Liver (tissue), 9 donors: ENCODE measurements around the gene SPTLC3. TPM values are rescaled to one million over a fixed set of nuclear protein-coding genes. Genes with fewer than 3 reads are reported as not detected.

Experiments
- DNase-seq: peaks from one replicate; pipeline ENCODE4 v3.0.0-alpha.2; 2017; ENCODE audit warnings: low spot score
- H3K27ac ChIP-seq, 2 donors: one replicate each; pipeline ENCODE4 v1.7.0; 2013; ENCODE audit warnings: inconsistent platforms in 2 of 2, low read length in 2 of 2, control low read depth in 1 of 2, low read depth in 1 of 2, mild to moderate bottlenecking in 1 of 2
- H3K27me3 ChIP-seq, 4 donors: one replicate each; pipeline versions ENCODE4 v1.6.1 to v1.7.0; 2013; ENCODE audit warnings: low read length in 3 of 4, inconsistent platforms in 1 of 4, mild to moderate bottlenecking in 1 of 4, moderate library complexity in 1 of 4; ENCODE audit not compliant: control insufficient read depth in 4 of 4, insufficient read depth in 4 of 4
- H3K36me3 ChIP-seq, 4 donors: one replicate each; pipeline versions ENCODE4 v1.6.1 to v1.7.0; 2013; ENCODE audit warnings: low read length in 3 of 4, mild to moderate bottlenecking in 3 of 4, low read depth in 1 of 4, moderate library complexity in 1 of 4; ENCODE audit not compliant: control insufficient read depth in 4 of 4, insufficient read depth in 3 of 4
- H3K4me1 ChIP-seq, 4 donors: one replicate each; pipeline versions ENCODE4 v1.6.1 to v1.7.0; 2013; ENCODE audit warnings: low read length in 3 of 4, mild to moderate bottlenecking in 3 of 4, moderate library complexity in 1 of 4; ENCODE audit not compliant: control insufficient read depth in 4 of 4, insufficient read depth in 4 of 4
- H3K4me3 ChIP-seq, 3 donors: one replicate each; pipeline versions ENCODE4 v1.6.1 to v1.7.0; 2013; ENCODE audit warnings: low read length in 3 of 3, control low read depth in 1 of 3, low read depth in 1 of 3, mild to moderate bottlenecking in 1 of 3
- H3K9ac ChIP-seq, 2 donors: one replicate each; pipeline ENCODE4 v1.7.0; 2013; ENCODE audit warnings: low read length in 2 of 2, mild to moderate bottlenecking in 2 of 2, moderate library complexity in 2 of 2, control low read depth in 1 of 2, low read depth in 1 of 2
- H3K9me3 ChIP-seq, 4 donors: one replicate each; pipeline versions ENCODE4 v1.6.1 to v1.7.0; 2013; ENCODE audit warnings: low read length in 3 of 4; ENCODE audit not compliant: control insufficient read depth in 4 of 4
- ATF3 ChIP-seq: IDR thresholded peaks from 2 replicates; pipeline ENCODE4 v1.6.1; 2016; ENCODE audit warnings: antibody characterized with exemption
- CTCF ChIP-seq: fragments of 150-350 bp; IDR thresholded peaks from 2 replicates; pipeline ENCODE4 v1.5.1; 2017; ENCODE audit warnings: improper control_type of control experiment, low read depth, low read length; ENCODE audit not compliant: missing input control
- EGR1 ChIP-seq, 2 donors: IDR thresholded peaks; 2 replicates each; pipeline ENCODE4 v1.6.1; 2016 to 2018; ENCODE audit warnings: antibody characterized with exemption in 2 of 2, low read depth in 2 of 2
- FOXA1 ChIP-seq: IDR thresholded peaks from 2 replicates; pipeline ENCODE4 v1.6.1; 2016; ENCODE audit warnings: antibody characterized with exemption
- FOXA2 ChIP-seq: IDR thresholded peaks from 2 replicates; pipeline ENCODE4 v1.6.1; 2016; ENCODE audit warnings: antibody characterized with exemption
- GABPA ChIP-seq, 2 donors: IDR thresholded peaks in 1 of 2; conservative IDR thresholded peaks in 1 of 2; 2 replicates each; pipeline ENCODE4 v1.6.1; 2016; ENCODE audit warnings: antibody characterized with exemption in 2 of 2, mild to moderate bottlenecking in 1 of 2, moderate library complexity in 1 of 2
- HNF4A ChIP-seq, 2 donors: conservative IDR thresholded peaks; 2 replicates each; pipeline ENCODE4 v1.6.1; 2016; ENCODE audit warnings: antibody characterized with exemption in 2 of 2, mild to moderate bottlenecking in 2 of 2
- HNF4G ChIP-seq: IDR thresholded peaks from 2 replicates; pipeline ENCODE4 v1.6.1; 2016; ENCODE audit warnings: antibody characterized with exemption
- MAX ChIP-seq: IDR thresholded peaks from 2 replicates; pipeline ENCODE4 v1.6.1; 2016; ENCODE audit warnings: antibody characterized with exemption
- NR2F2 ChIP-seq: IDR thresholded peaks from 2 replicates; pipeline ENCODE4 v1.6.1; 2016; ENCODE audit warnings: antibody characterized with exemption
- RAD21 ChIP-seq, 2 donors: IDR thresholded peaks; 2 replicates each; pipeline ENCODE4 v1.6.1; 2016; ENCODE audit warnings: antibody characterized with exemption in 2 of 2, mild to moderate bottlenecking in 2 of 2
- REST ChIP-seq: IDR thresholded peaks from 2 replicates; pipeline ENCODE4 v1.6.1; 2016; ENCODE audit warnings: antibody characterized with exemption, mild to moderate bottlenecking
- RXRA ChIP-seq, 2 donors: IDR thresholded peaks; 2 replicates each; pipeline ENCODE4 v1.6.1; 2017 to 2018; ENCODE audit warnings: antibody characterized with exemption in 2 of 2, mild to moderate bottlenecking in 1 of 2
- SP1 ChIP-seq: IDR thresholded peaks from 2 replicates; pipeline ENCODE4 v1.6.1; 2018; ENCODE audit warnings: antibody characterized with exemption, mild to moderate bottlenecking
- TAF1 ChIP-seq: conservative IDR thresholded peaks from 2 replicates; pipeline ENCODE4 v1.6.1; 2016; ENCODE audit warnings: antibody characterized with exemption, mild to moderate bottlenecking
- YY1 ChIP-seq: IDR thresholded peaks from 2 replicates; pipeline ENCODE4 v1.6.1; 2016; ENCODE audit warnings: antibody characterized with exemption, mild to moderate bottlenecking
- ZBTB33 ChIP-seq: IDR thresholded peaks from 2 replicates; pipeline ENCODE4 v1.6.1; 2016; ENCODE audit warnings: antibody characterized with exemption
- WGBS: extraction: QIAGEN DNeasy Blood & Tissue Kit; methylation state at CpG from one replicate; pipeline ENCODE4 v1.1.7; 2013; 5-methylcytosine and 5-hydroxymethylcytosine counted together
- polyA plus RNA-seq, 2 donors: library from polyadenylated mRNA; stranded (reverse) in 1 of 2; unstranded in 1 of 2; fragments of 200-250 nt in 1 of 2; fragments of >200 nt in 1 of 2; fragmentation: Nextera tagmentation in 1 of 2; extraction: Ambion mirVana in 1 of 2; gene quantifications; one replicate each; pipeline versions ENCODE4 v1.2.1 to v1.2.3, GENCODE V29; 2013 to 2015
- total RNA-seq, 2 donors: library from RNA; depleted of rRNA; stranded (reverse); fragments of >200 nt; gene quantifications; one replicate each; pipeline ENCODE4 v1.2.3, GENCODE V29; 2014
- donor health status: healthy.
- donor health status: healthy.
- donor health status: healthy.
- donor health status: healthy.
- donor health status: healthy.

SPTLC3 gene
- total and polyA plus RNA-seq, 4 donors: 4.2 to 40.9 (median 20.4) TPM

- H3K9ac ChIP-seq: no peak overlapping the region
Observed at GRCh38 chr20:13205425-13205824, 196.7 kb downstream of the SPTLC3 start.

More at GRCh38 chr20:13205425-13205824, 196.7 kb downstream of the SPTLC3 start:
- H3K4me3 ChIP-seq: no peak overlapping the region
- H3K36me3 ChIP-seq: no peaks in the 10 kb centered on the region
- H3K27ac ChIP-seq: no peak overlapping the region
- TF ChIP-seq TAF1: no peak
- no peak for TF ChIP-seq HNF4A (conservative IDR thresholded peaks at IDR 0.05)
- no peak for TF ChIP-seq YY1
- TF ChIP-seq REST: no peak
- TF ChIP-seq RAD21 (IDR thresholded peaks at IDR 0.05): no peak
- TF ChIP-seq SP1: no peak
- TF ChIP-seq CTCF: no peak
- no peak for TF ChIP-seq EGR1 (IDR thresholded peaks at IDR 0.05; ENCODE audit: low read depth in 2 of 2)
- no peak for TF ChIP-seq MAX
- no peak for TF ChIP-seq FOXA2
- TF ChIP-seq ATF3: no peak
- no peak for TF ChIP-seq ZBTB33
- no peak for TF ChIP-seq FOXA1
- no peak for TF ChIP-seq NR2F2
- no peak for TF ChIP-seq RXRA (IDR thresholded peaks at IDR 0.05)
- no peak for TF ChIP-seq HNF4G
- TF ChIP-seq GABPA (IDR thresholded peaks at IDR 0.05 in 1 of 2, conservative IDR thresholded peaks at IDR 0.05 in 1 of 2): no peak
- no peak for DNase-seq
- H3K9me3 ChIP-seq: no peaks in the 10 kb centered on the region
- WGBS: 85% methylated on average over 4 of the region's 4 CpGs
- no peaks in the 10 kb centered on the region for H3K4me1 ChIP-seq
- H3K27me3 ChIP-seq: no peaks in the 10 kb centered on the region
